Measurements from ENCODE around the gene ASTN2.

The ASTN2 gene

DNA sequence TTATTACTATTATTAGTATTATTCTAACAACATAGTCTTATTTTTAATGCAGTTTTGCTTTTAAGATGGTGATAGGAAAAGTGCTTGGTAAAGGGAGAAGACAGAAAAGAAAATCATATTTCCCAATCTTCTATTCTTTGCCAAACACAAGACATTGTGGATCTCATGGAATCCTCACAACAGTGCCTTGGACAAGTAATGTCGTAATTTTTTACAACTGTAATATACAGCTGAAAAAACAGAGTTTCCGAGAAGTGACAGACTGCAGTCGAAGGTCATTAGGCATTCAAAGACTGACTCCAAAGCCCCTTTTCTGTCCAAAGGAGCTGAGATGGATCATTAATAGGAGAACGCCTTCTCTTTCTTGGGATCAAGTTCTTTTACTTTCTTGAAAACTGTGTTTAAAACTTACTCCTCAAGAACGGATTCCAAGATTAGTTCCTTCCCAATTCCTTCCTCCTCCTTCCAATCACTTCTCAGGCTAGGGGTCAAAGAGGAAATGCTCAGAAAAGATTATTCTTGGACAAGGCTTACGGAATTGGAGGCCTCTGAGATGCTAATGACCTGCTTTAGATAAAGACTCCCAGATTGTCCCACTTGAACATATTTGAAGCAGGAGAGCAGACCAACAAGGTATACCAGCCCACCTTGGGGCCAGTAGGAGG lies 752.1 kb downstream of the ASTN2 start:
- TF ChIP-seq, protein P1, sequence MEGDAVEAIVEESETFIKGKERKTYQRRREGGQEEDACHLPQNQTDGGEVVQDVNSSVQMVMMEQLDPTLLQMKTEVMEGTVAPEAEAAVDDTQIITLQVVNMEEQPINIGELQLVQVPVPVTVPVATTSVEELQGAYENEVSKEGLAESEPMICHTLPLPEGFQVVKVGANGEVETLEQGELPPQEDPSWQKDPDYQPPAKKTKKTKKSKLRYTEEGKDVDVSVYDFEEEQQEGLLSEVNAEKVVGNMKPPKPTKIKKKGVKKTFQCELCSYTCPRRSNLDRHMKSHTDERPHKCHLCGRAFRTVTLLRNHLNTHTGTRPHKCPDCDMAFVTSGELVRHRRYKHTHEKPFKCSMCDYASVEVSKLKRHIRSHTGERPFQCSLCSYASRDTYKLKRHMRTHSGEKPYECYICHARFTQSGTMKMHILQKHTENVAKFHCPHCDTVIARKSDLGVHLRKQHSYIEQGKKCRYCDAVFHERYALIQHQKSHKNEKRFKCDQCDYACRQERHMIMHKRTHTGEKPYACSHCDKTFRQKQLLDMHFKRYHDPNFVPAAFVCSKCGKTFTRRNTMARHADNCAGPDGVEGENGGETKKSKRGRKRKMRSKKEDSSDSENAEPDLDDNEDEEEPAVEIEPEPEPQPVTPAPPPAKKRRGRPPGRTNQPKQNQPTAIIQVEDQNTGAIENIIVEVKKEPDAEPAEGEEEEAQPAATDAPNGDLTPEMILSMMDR (IDR thresholded peaks at IDR 0.05; ENCODE audit: insufficient read depth, missing control alignments), result no peak
- DNase-seq (ENCODE audit: insufficient read length, low spot score), result no peak
- no peak for FAIRE-seq

DNA sequence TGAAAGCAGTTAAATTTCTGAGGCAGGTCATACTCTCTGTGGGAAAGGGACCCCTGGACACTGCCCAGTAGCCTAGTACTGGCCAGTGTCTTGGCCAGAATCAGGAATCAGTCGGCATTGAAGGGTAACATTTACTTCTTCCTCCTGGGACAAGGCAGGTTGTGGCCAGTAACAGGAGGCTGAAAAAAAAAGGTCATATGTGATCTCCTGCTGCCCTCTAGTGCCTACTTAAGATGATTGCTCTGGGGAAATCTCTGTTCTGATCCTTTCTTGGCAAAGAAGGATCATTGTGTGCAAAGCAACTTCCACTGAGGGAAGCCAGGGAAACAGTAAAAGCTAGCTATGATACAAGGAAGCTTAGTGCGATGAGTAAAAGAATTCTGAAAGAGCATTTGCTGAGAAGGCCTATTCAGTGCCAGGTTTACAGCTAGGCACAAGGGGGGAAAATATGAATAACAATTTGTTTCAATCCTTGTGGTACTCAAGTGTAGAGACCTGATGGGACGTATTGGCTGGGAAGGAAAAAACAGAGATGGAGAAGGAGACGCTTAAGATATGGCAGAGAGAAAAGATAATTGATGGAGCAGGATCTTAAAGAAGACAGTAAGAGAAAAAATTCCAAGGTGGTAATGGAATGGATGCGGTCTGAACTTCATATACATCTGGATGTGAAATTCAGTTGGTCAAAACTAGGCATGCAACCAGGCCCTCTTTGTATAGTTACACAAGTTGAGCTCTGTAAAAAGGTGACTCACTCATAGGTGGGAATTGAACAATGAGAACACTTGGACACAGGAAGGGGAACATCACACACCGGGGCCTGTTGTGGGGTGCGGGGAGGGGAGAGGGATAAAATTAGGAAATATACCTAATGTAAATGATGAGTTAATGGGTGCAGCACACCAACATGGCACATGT lies 753.6 kb downstream of the ASTN2 start:
- DNase-seq (ENCODE audit: insufficient read length, low spot score), result peak; percentile 30

DNA sequence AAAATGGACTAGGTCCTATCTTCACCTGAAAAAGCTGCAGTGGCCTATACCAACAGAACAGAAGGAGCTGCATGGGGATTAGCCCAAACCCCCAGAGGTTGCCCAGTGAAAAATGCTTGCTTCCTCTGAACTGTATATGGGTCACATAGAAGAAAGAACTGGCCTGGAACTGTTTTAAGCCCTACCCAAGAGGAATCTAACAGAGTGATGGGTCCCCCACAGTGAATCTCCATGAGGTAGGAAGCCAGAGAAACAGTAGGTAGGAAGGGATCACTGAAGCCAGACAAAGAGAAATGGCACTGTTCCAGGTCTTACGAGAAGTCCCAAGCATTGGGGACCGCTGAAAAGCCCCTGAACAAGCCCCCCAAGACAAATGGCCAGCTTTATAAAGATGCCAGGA lies 756.6 kb downstream of the ASTN2 start:
- DNase-seq (ENCODE audit: insufficient read length, low spot score) (no peak), FAIRE-seq (no peak)
- TF ChIP-seq, protein P1 (IDR thresholded peaks at IDR 0.05; ENCODE audit: insufficient read depth, missing control alignments), result no peak

More for the DNA sequence above, 753.6 kb downstream of the ASTN2 start:
- TF ChIP-seq, protein P1 (IDR thresholded peaks at IDR 0.05; ENCODE audit: insufficient read depth, missing control alignments), result peak; percentile 82
- peak; percentile 88 for FAIRE-seq

DNA sequence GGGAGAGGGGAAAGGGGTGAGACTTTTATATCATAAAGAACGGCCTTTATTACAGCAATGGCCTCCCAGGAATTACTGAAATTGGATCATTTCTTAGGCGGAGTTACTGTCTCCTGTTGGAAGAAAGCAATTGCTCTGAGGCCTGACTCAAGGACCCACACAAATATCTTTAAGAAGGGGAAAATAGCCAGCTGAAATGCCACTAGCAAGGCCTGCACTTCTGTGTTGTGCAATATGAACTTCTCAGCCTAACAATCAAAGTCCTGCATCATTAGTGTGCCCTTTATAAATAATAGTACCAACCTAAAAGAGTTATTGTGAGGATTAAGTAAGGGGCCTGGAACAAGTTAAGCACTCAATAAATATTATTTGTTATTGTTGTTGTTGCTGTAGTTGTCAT lies 757.9 kb downstream of the ASTN2 start:
- TF ChIP-seq, protein P1 (IDR thresholded peaks at IDR 0.05; ENCODE audit: insufficient read depth, missing control alignments), result no peak
- DNase-seq (ENCODE audit: insufficient read length, low spot score) (no peak), FAIRE-seq (no peak)

DNA sequence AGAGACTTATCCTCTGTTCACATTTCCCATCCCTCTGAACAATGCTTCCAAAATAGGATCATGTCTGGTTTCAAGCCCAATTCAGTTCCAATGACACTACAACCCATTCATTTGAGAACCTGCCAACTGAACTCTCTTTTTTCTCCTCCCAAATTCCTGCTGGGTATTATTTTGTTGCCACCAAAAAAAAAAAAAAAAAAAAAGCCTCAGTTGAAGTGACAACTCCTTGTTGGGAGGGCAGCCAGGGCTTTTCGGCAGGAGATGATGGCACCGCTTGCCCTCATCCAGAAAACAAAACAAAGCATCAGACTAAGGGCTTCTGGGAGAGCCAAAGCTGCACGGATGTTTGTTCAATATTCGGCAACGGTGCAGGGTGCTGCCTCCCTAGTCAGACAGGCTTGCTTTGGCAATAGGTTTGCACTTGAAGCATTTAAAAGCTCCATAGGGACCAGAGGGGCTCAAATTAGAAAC lies 758.3 kb downstream of the ASTN2 start:
- no peak for DNase-seq (ENCODE audit: insufficient read length, low spot score)
- no peak for FAIRE-seq
- TF ChIP-seq, protein P1 (IDR thresholded peaks at IDR 0.05; ENCODE audit: insufficient read depth, missing control alignments), result no peak

DNA sequence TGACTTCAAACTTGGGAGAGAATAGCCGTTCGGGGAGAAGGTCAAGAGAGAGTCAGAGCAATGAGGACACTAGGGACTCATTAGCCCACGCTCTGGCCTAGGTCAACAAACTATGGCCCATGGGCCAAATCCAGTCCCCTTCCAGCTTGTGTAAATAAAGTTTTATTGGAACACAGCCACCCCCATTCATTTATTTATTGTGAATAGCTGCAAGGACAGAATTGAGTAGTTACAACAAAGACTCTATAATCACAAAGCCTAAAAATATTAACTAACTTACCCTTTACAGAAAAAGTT lies 760.9 kb downstream of the ASTN2 start:
- FAIRE-seq (no peak), DNase-seq (ENCODE audit: insufficient read length, low spot score) (no peak)

More for the DNA sequence above, 760.9 kb downstream of the ASTN2 start:
- TF ChIP-seq, protein P1 (IDR thresholded peaks at IDR 0.05; ENCODE audit: insufficient read depth, missing control alignments), result no peak
